Measurements from ENCODE around the gene ORMDL2.

- TF ChIP-seq CTCF (IDR thresholded peaks at IDR 0.05) (no peak), POLR2A (IDR thresholded peaks at IDR 0.05; ENCODE audit: low read depth) (no peak), POLR2AphosphoS5 (IDR thresholded peaks at IDR 0.05) (no peak), EP300 (IDR thresholded peaks at IDR 0.05) (no peak)
These were observed 46.1 kb upstream of the ORMDL2 start for GRCh38 chr12:55771736-55772135.

Data from esophagus muscularis mucosa (tissue), 4 donors.